Measurements from ENCODE around the gene MDP1.

Gene MDP1

DNA sequence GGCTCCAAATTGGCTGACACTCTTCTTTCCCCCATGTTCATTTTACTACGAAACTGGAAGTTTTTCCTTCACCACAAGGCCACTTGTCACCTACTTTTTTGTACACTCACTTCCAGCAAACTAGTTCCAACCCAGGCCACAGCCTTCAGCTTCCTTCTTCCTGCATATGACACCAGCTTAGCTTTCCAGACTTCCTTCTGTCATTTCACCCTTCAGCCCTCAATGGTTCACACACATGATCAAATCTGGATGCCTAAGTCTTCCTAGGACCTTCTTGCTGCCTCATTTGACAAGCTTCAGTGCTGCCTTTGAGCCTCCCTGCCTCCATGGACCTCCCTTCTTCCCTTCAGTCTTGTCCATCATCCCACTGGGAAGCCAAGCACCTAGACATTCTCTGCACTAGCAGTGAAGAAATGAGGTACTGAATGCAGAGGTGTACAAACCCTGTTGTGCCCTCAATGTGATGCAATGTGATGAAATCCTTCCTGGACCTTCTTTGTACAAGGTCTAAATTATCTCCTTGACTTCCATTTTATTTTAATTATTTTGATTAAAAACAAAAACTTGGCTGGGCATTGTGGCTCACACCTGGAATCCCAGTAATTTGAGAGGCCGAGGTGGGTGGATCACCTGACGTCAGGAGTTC lies 48.3 kb downstream of the MDP1 start:
- H3K9me3 ChIP-seq (ENCODE audit: insufficient read depth, low read depth, low read length): no peaks in the 10 kb centered on the region
- H3K36me3 ChIP-seq (ENCODE audit: insufficient read depth, low read length): peaks cover 10% of the 10 kb centered on the region; the same call in 1 of the 2 replicates
- H3F3A ChIP-seq (ENCODE audit: low read depth): no peaks in the 10 kb centered on the region
- no peak overlapping the region for H3K4me3 ChIP-seq (ENCODE audit: low read length, poor library complexity, severe bottlenecking)
- H4K20me1 ChIP-seq (ENCODE audit: insufficient read depth, low read length, poor library complexity, severe bottlenecking): no peaks in the 10 kb centered on the region
- no peaks in the 10 kb centered on the region for H3K4me1 ChIP-seq (ENCODE audit: insufficient read depth, low read length, poor library complexity, severe bottlenecking)
- H3K9ac ChIP-seq (ENCODE audit: low read depth, low read length, poor library complexity, severe bottlenecking): no peak overlapping the region
- H3K27me3 ChIP-seq (ENCODE audit: insufficient read depth, low read length, poor library complexity, severe bottlenecking): no peaks in the 10 kb centered on the region
- H3K79me2 ChIP-seq (ENCODE audit: insufficient read depth, low read length): no peaks in the 10 kb centered on the region
- no peaks in the 10 kb centered on the region for H3K9me2 ChIP-seq (replicated peaks; ENCODE audit: low read depth, low read length)
- no peak overlapping the region for H3K4me2 ChIP-seq (ENCODE audit: low read depth, low read length, poor library complexity, severe bottlenecking)
- TF ChIP-seq EZH2phosphoT487 (IDR thresholded peaks at IDR 0.05; ENCODE audit: borderline replicate concordance): no peak
- TF ChIP-seq, protein P1, sequence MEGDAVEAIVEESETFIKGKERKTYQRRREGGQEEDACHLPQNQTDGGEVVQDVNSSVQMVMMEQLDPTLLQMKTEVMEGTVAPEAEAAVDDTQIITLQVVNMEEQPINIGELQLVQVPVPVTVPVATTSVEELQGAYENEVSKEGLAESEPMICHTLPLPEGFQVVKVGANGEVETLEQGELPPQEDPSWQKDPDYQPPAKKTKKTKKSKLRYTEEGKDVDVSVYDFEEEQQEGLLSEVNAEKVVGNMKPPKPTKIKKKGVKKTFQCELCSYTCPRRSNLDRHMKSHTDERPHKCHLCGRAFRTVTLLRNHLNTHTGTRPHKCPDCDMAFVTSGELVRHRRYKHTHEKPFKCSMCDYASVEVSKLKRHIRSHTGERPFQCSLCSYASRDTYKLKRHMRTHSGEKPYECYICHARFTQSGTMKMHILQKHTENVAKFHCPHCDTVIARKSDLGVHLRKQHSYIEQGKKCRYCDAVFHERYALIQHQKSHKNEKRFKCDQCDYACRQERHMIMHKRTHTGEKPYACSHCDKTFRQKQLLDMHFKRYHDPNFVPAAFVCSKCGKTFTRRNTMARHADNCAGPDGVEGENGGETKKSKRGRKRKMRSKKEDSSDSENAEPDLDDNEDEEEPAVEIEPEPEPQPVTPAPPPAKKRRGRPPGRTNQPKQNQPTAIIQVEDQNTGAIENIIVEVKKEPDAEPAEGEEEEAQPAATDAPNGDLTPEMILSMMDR (conservative IDR thresholded peaks at IDR 0.05; ENCODE audit: low read length): no peak
- no peak overlapping the region for H2AFZ ChIP-seq (ENCODE audit: low read length)

GRCh38 chr14:24165785-24166184 lies 50.1 kb downstream of the MDP1 start:
- H3K79me2 ChIP-seq (ENCODE audit: insufficient read depth, low read length): peaks cover 9% of the 10 kb centered on the region; the same call in 1 of the 2 replicates
- TF ChIP-seq EZH2phosphoT487 (IDR thresholded peaks at IDR 0.05; ENCODE audit: borderline replicate concordance): no peak
- TF ChIP-seq, protein P1 (conservative IDR thresholded peaks at IDR 0.05; ENCODE audit: low read length): no peak
- no peak overlapping the region for H2AFZ ChIP-seq (ENCODE audit: low read length)
- no peaks in the 10 kb centered on the region for H3F3A ChIP-seq (ENCODE audit: low read depth)
- H3K36me3 ChIP-seq (ENCODE audit: insufficient read depth, low read length): peaks cover 10% of the 10 kb centered on the region; the same call in 1 of the 2 replicates
- peaks cover 9% of the 10 kb centered on the region for H3K4me1 ChIP-seq (ENCODE audit: insufficient read depth, low read length, poor library complexity, severe bottlenecking)
- H3K27me3 ChIP-seq (ENCODE audit: insufficient read depth, low read length, poor library complexity, severe bottlenecking): no peaks in the 10 kb centered on the region
- H3K9ac ChIP-seq (ENCODE audit: low read depth, low read length, poor library complexity, severe bottlenecking): no peak overlapping the region
- no peak overlapping the region for H3K4me3 ChIP-seq (ENCODE audit: low read length, poor library complexity, severe bottlenecking)
- no peaks in the 10 kb centered on the region for H3K9me3 ChIP-seq (ENCODE audit: insufficient read depth, low read depth, low read length)
- H4K20me1 ChIP-seq (ENCODE audit: insufficient read depth, low read length, poor library complexity, severe bottlenecking): no peaks in the 10 kb centered on the region
- H3K9me2 ChIP-seq (replicated peaks; ENCODE audit: low read depth, low read length): no peaks in the 10 kb centered on the region
- H3K4me2 ChIP-seq (ENCODE audit: low read depth, low read length, poor library complexity, severe bottlenecking): no peak overlapping the region

GRCh38 chr14:24164518-24164991 lies 51.3 kb downstream of the MDP1 start:
- peaks cover 14% of the 10 kb centered on the region; the same call in 1 of the 2 replicates for H3K36me3 ChIP-seq (ENCODE audit: insufficient read depth, low read length)
- H3K9me2 ChIP-seq (replicated peaks; ENCODE audit: low read depth, low read length): no peaks in the 10 kb centered on the region
- H3K4me3 ChIP-seq (ENCODE audit: low read length, poor library complexity, severe bottlenecking): no peak overlapping the region
- H3F3A ChIP-seq (ENCODE audit: low read depth): no peaks in the 10 kb centered on the region; the same call in 1 of the 2 replicates
- no peak overlapping the region for H3K4me2 ChIP-seq (ENCODE audit: low read depth, low read length, poor library complexity, severe bottlenecking)
- H3K4me1 ChIP-seq (ENCODE audit: insufficient read depth, low read length, poor library complexity, severe bottlenecking): peaks cover 13% of the 10 kb centered on the region
- no peak overlapping the region for H2AFZ ChIP-seq (ENCODE audit: low read length)
- TF ChIP-seq EZH2phosphoT487 (IDR thresholded peaks at IDR 0.05; ENCODE audit: borderline replicate concordance): no peak
- TF ChIP-seq, protein P1 (conservative IDR thresholded peaks at IDR 0.05; ENCODE audit: low read length): no peak
- peaks cover 9% of the 10 kb centered on the region; the same call in 1 of the 2 replicates for H3K79me2 ChIP-seq (ENCODE audit: insufficient read depth, low read length)
- no peaks in the 10 kb centered on the region for H4K20me1 ChIP-seq (ENCODE audit: insufficient read depth, low read length, poor library complexity, severe bottlenecking)
- H3K9me3 ChIP-seq (ENCODE audit: insufficient read depth, low read depth, low read length): no peaks in the 10 kb centered on the region
- no peak overlapping the region for H3K9ac ChIP-seq (ENCODE audit: low read depth, low read length, poor library complexity, severe bottlenecking)
- H3K27me3 ChIP-seq (ENCODE audit: insufficient read depth, low read length, poor library complexity, severe bottlenecking): no peaks in the 10 kb centered on the region
